ENCODE results near the gene KCP. TPM values are rescaled to one million over a fixed set of nuclear protein-coding genes. Genes with fewer than 3 reads are reported as not detected.

Gene KCP
- polyA plus RNA-seq, 1 of the 3 experiments (the other 2 are of a cell fraction) = not detected

GRCh38 chr7:128951296-128951695 is 40.8 kb upstream of the KCP start:
- Histone ChIP-seq H3K36me3 (replicated peaks in 1 of 2; ENCODE audit: control insufficient read depth in 1 of 2, insufficient read depth in 2 of 2, low read length in 1 of 2) (peaks cover 36 to 43% of the 10 kb centered on the region in 2 experiments), H4K20me1 (ENCODE audit: insufficient read depth) (no peaks in the 10 kb centered on the region; the same call in 1 of the 2 replicates), H3F3A (replicated peaks; ENCODE audit: insufficient read depth) (peaks cover 8% of the 10 kb centered on the region), H3K9me3 (no peaks in the 10 kb centered on the region), H3K27ac (ENCODE audit: low read depth in 2 of 2, low read length in 1 of 2) (peak overlapping the region in 1 of 2 experiments; percentile 53; a peak in 2 of 4 replicates), H3K9ac (no peak overlapping the region), H2AFZ (ENCODE audit: low read depth) (no peak overlapping the region), H3K27me3 (ENCODE audit: insufficient read depth) (no peaks in the 10 kb centered on the region), H3K4me3 (ENCODE audit: low read depth in 2 of 2, low read length in 1 of 2) (no peak overlapping the region), H3K4me2 (no peak overlapping the region), H3K79me2 (ENCODE audit: insufficient read depth) (no peaks in the 10 kb centered on the region), H3K4me1 (ENCODE audit: control insufficient read depth in 1 of 2, insufficient read depth in 2 of 2, low read depth in 1 of 2, low read length in 1 of 2) (peaks cover 5 to 60% of the 10 kb centered on the region in 2 experiments; a peak in 3 of 4 replicates), H3K9me2 (no peaks in the 10 kb centered on the region)
- TF ChIP-seq, protein P1, sequence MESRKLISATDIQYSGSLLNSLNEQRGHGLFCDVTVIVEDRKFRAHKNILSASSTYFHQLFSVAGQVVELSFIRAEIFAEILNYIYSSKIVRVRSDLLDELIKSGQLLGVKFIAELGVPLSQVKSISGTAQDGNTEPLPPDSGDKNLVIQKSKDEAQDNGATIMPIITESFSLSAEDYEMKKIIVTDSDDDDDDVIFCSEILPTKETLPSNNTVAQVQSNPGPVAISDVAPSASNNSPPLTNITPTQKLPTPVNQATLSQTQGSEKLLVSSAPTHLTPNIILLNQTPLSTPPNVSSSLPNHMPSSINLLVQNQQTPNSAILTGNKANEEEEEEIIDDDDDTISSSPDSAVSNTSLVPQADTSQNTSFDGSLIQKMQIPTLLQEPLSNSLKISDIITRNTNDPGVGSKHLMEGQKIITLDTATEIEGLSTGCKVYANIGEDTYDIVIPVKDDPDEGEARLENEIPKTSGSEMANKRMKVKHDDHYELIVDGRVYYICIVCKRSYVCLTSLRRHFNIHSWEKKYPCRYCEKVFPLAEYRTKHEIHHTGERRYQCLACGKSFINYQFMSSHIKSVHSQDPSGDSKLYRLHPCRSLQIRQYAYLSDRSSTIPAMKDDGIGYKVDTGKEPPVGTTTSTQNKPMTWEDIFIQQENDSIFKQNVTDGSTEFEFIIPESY (IDR thresholded peaks at IDR 0.05; ENCODE audit: borderline replicate concordance, low read depth) = no peak
- TF ChIP-seq POLR2AphosphoS5 (IDR thresholded peaks at IDR 0.05; ENCODE audit: low read depth, low read length) = no peak
- TF ChIP-seq FOXM1 (IDR thresholded peaks at IDR 0.05; ENCODE audit: low read depth) = no peak
- no peak for TF ChIP-seq YY1 (IDR thresholded peaks at IDR 0.05; ENCODE audit: low read depth)
- 0 out of 4 replicates have a peak, but pooled peaks of 1 of the 2 experiments have one; percentile 42 for TF ChIP-seq EP300 (IDR thresholded peaks at IDR 0.05; ENCODE audit: borderline replicate concordance in 1 of 2, low read depth in 1 of 2, low read length in 1 of 2)
- TF ChIP-seq TEAD4 (IDR thresholded peaks at IDR 0.05; ENCODE audit: borderline replicate concordance, insufficient read depth) = no peak
- TF ChIP-seq SMC3 (IDR thresholded peaks at IDR 0.05; ENCODE audit: low read depth, low read length) = no peak
- TF ChIP-seq FOXJ3 (CRISPR knock-in tag; IDR thresholded peaks at IDR 0.05) = no peak; the same call in 1 of the 2 replicates
- TF ChIP-seq CTCF (IDR thresholded peaks at IDR 0.05) = no peak
- no peak for TF ChIP-seq MEF2A (IDR thresholded peaks at IDR 0.05; ENCODE audit: borderline replicate concordance, low read depth)
- TF ChIP-seq RXRA (IDR thresholded peaks at IDR 0.05; ENCODE audit: borderline replicate concordance, low read depth) = no peak
- peak; percentile 35; the same call in 1 of the 2 replicates for TF ChIP-seq GATA2 (CRISPR knock-in tag; IDR thresholded peaks at IDR 0.05)
- no peak for TF ChIP-seq JUND (IDR thresholded peaks at IDR 0.05)
- TF ChIP-seq NRF1 (IDR thresholded peaks at IDR 0.05; ENCODE audit: low read depth, low read length) = no peak
- no peak for TF ChIP-seq USF2 (IDR thresholded peaks at IDR 0.05; ENCODE audit: borderline replicate concordance, low read depth, low read length)
- no peak for TF ChIP-seq RAD21 (IDR thresholded peaks at IDR 0.05; ENCODE audit: low read length)
- TF ChIP-seq USF1 (IDR thresholded peaks at IDR 0.05; ENCODE audit: borderline replicate concordance, low read depth) = no peak
- TF ChIP-seq GABPA (IDR thresholded peaks at IDR 0.05; ENCODE audit: low read depth) = no peak
- no peak for TF ChIP-seq PBX3 (IDR thresholded peaks at IDR 0.05)
- TF ChIP-seq RCOR1 (IDR thresholded peaks at IDR 0.05; ENCODE audit: low read length) = 0 out of 2 replicates have a peak, but pooled peaks have one; percentile 18
- no peak for TF ChIP-seq FOSL2 (IDR thresholded peaks at IDR 0.05; ENCODE audit: borderline replicate concordance, low read depth)
- no peak for TF ChIP-seq TCF12 (IDR thresholded peaks at IDR 0.05)
- no peak for TF ChIP-seq RFX5 (IDR thresholded peaks at IDR 0.05; ENCODE audit: low read length)
- TF ChIP-seq TAF1 (IDR thresholded peaks at IDR 0.05; ENCODE audit: borderline replicate concordance, low read depth, low read length) = no peak
- 72% methylated on average over 5 of the region's 5 CpGs for WGBS (ENCODE audit: low lambda C conversion rate)
- CTCF ChIA-PET = interaction anchor here (0.6 to 4.8 kb wide), 6 partner anchors 12 to 848 kb away, joined by 3 to 32 read pairs (median 4); no protein-coding TSS in a partner anchor
- POLR2A ChIA-PET = interaction anchor here (0.9 kb wide), 1 partner anchor 114 kb away, joined by 3 read pairs; no protein-coding TSS in a partner anchor
- DNase-seq = no peak

Measured in SK-N-SH (cell line).